T47D (cell line): ENCODE results near the gene CTSK.
"Not testable (repeated sequence)": the region's sequence is repeated elsewhere in the genome, so short reads cannot be mapped to it uniquely, and the experiment has no call there.

Experiments used
- DNase-seq, 2 experiments: peaks; one replicate each; pipeline versions ENCODE4 v3.0.0 to v3.0.0-alpha.2; 2011 to 2012; ENCODE audit warnings: low read depth in 1 of 2, low spot score in 1 of 2
- JUND ChIP-seq: IDR thresholded peaks from 2 replicates; pipeline ENCODE4 v1.6.1; 2012; ENCODE audit warnings: low read depth
- in situ Hi-C: cut with HindIII; loops from 2 replicates; pipeline ENCODE4 v1.10.0; 2016; ENCODE audit warnings: low sequenced_read_pairs, low pct_unique_long_range_greater_than_20kb

Gene CTSK

DNA sequence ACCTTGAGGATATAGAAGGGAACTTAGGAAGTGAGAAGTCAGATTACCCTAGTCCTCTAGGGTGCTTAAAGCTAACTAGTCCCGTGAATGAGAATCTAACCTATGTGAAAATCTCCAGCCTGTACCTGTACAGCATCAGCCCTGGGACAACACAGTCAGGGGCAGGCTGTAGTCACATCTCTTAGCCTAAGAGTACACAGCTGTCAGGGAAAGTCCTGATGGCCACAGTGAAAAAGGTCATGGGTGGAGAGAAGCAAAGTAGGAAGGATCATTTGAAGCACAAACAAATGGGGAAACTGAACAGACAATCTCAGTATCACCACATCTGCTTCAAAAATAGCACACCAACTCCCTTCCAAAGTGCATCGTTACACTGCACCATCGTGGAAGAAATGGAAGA is 11.7 kb downstream of the CTSK start:
- in situ Hi-C loops = no loop called here
- no peak for DNase-seq
- TF ChIP-seq JUND = no peak

- in situ Hi-C loops, DNase-seq: not testable (repeated sequence)
These were observed 14.3 kb downstream of the CTSK start for GRCh38 chr1:150793778-150794177.

DNA sequence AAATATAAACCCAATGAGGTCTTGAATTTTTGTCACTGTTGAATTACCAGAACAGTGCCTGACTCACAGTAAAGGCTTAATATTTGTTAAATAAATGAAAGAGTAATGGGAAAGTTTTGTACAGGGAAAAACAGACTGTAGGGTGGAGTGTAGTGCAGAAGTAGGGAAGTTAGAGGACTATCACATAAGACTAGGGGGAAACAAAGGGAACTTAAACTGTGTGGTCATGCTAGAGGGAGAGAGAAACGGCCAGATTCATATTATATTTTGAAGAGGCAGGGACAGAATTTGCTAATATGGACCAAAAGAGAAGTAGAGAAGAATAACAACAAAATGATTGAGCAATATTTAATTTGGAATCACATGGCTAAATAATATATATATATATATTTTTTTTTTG is 14.8 kb downstream of the CTSK start:
- no peak for TF ChIP-seq JUND
- DNase-seq = no peak
- in situ Hi-C loops = no loop called here

- in situ Hi-C loops = no loop called here
- no peak for TF ChIP-seq JUND
- DNase-seq = no peak
These were observed 16.5 kb downstream of the CTSK start for GRCh38 chr1:150791585-150791984.

GRCh38 chr1:150789396-150789795 is 18.7 kb downstream of the CTSK start:
- in situ Hi-C loops = no loop called here
- no peak for TF ChIP-seq JUND
- DNase-seq = peak in 1 of 2 experiments; percentile 56

- no peak for TF ChIP-seq JUND
- no peak for DNase-seq
- in situ Hi-C loops = no loop called here
These were observed 19.1 kb downstream of the CTSK start for GRCh38 chr1:150788946-150789345.

GRCh38 chr1:150787455-150787854 is 20.6 kb downstream of the CTSK start:
- in situ Hi-C loops = no loop called here
- TF ChIP-seq JUND = no peak
- DNase-seq = no peak

GRCh38 chr1:150780510-150780909 is 27.6 kb downstream of the CTSK start:
- no peak for DNase-seq
- no peak for TF ChIP-seq JUND
- in situ Hi-C loops = no loop called here

GRCh38 chr1:150778409-150778808 is 29.7 kb downstream of the CTSK start:
- TF ChIP-seq JUND = no peak
- in situ Hi-C loops = no loop called here
- DNase-seq = no peak

DNA sequence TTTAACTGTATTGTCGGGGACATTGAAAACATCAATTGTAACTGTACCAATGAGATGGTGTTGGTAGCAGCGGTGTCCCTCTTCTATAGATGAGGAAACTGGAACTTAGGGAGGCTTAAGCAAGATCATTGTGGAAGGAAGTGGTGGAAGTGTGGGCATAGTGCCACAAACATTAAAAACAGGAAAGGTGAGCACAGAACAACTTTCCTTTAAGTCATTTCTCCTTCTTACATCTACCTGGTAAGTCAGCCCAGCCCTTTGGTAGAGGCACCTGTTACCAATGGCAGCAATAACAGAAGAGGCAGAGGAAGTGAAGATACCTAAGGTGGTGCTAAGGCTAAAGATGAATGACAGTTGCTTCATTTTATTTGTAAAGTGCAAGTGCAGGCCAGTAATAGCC is 30.5 kb downstream of the CTSK start:
- in situ Hi-C loops = no loop called here
- peak in 1 of 2 experiments; percentile 54 for DNase-seq
- TF ChIP-seq JUND = no peak

DNA sequence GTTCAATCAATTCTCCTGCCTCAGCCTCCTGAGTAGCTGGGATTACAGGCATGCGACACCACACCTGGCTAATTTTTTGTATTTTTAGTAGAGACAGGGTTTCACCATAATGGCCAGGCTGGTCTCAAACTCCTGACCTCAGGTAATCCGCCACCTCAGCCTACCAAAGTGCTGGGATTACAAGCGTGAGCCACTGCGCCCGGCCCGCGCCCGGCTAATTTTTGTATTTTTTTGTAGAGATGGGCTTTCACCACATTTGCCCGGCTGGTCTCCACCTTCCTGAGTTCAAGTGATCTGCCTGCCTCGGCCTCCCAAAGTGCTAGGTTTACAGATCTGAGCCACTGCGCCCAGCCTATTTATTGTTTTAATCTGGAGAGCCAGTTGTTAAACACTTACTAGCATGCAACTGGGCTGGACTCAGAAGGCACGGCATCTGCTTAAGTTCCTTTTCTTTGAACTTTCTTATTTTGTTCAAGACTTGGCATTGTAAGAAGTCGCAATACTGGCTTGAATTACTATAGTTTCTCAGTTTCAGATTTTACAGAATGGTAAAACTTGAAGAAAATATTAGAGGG is 32.0 kb downstream of the CTSK start:
- in situ Hi-C loops, DNase-seq: not testable (repeated sequence)

- no peak for TF ChIP-seq JUND
- DNase-seq = no peak
- in situ Hi-C loops = no loop called here
These were observed 32.8 kb downstream of the CTSK start for GRCh38 chr1:150775276-150775675.

GRCh38 chr1:150772326-150772725 is 35.7 kb downstream of the CTSK start:
- in situ Hi-C loops = no loop called here
- DNase-seq = no peak
- no peak for TF ChIP-seq JUND

DNA sequence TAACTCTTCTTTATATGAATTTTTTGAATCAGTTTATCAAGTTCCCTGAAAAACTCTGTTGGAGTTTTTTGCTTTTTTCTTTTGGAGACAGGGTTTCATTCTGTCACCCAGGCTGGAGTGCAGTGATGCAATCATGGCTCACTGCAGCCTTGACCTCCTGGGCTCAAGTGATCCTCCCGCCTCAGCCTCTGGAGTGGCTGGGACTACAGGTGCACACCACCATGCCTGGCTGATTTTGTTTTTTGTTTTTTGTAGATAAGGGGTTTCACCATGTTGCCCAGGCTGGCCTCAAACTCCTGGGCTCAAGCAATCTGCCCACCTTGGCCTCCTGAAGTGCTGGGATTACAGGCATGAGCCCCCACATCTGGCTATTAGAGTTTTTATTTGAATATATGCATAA is 40.4 kb downstream of the CTSK start:
- in situ Hi-C loops, DNase-seq: not testable (repeated sequence)

- DNase-seq, in situ Hi-C loops: not testable (repeated sequence)
These were observed 42.1 kb downstream of the CTSK start for GRCh38 chr1:150765977-150766301.
